ENCODE measurements around the gene ARHGAP24.

DNA sequence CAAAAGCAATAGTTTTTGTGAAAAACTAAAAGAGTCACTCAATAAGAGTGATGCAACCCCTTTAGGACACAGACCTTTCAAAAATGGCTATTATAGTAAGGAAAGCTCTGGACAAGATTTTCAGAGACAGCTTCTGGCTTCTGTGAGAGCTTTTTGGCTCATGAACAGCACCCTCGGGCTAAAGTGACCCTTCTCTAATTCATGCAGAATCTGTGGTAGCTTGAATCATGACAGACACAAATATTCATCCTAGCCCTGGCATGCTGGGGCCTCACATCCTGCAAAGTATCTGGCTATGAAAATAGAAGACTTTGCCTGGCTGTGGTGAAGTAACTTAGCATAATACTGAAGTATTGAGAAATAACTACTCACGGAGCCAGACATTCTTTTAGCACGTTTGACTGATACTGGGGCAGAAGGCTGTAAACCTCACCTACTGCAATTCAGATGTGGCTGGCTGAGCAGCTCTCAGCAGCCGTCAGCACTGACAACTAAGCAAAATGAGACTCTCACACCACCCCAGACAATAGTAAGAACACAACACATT lies 557.6 kb downstream of the ARHGAP24 start:
- TF ChIP-seq, protein P1, sequence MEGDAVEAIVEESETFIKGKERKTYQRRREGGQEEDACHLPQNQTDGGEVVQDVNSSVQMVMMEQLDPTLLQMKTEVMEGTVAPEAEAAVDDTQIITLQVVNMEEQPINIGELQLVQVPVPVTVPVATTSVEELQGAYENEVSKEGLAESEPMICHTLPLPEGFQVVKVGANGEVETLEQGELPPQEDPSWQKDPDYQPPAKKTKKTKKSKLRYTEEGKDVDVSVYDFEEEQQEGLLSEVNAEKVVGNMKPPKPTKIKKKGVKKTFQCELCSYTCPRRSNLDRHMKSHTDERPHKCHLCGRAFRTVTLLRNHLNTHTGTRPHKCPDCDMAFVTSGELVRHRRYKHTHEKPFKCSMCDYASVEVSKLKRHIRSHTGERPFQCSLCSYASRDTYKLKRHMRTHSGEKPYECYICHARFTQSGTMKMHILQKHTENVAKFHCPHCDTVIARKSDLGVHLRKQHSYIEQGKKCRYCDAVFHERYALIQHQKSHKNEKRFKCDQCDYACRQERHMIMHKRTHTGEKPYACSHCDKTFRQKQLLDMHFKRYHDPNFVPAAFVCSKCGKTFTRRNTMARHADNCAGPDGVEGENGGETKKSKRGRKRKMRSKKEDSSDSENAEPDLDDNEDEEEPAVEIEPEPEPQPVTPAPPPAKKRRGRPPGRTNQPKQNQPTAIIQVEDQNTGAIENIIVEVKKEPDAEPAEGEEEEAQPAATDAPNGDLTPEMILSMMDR (conservative IDR thresholded peaks at IDR 0.05 in 1 of 2, IDR thresholded peaks at IDR 0.05 in 1 of 2; ENCODE audit: low read depth in 1 of 2, low read length in 2 of 2) = no peak
- TF ChIP-seq EZH2 (IDR thresholded peaks at IDR 0.05; ENCODE audit: low read length, missing control alignments) = no peak
